ENCODE results near the gene KIF6. TPM values are rescaled to one million over a fixed set of nuclear protein-coding genes. Genes with fewer than 3 reads are reported as not detected.

KIF6 gene
- total RNA-seq, 4 donors from 2014 or later: 0.40 to 1.3 (median 0.80) TPM

GRCh38 chr6:39593646-39594045 lies 131.6 kb downstream of the KIF6 start:
- 51 to 66% methylated on average over 2 of the region's 2 CpGs for WGBS, 2 donors
- H3K27ac ChIP-seq: peak overlapping the region in 2 of 3 donors; percentile 30 to 55
- no peaks in the 10 kb centered on the region for H3K27me3 ChIP-seq
- intact Hi-C loops (cut with DNase I): no loop called here
- DNase-seq: no peak
- H3K9me3 ChIP-seq: no peaks in the 10 kb centered on the region
- TF ChIP-seq CTCF (IDR thresholded peaks at IDR 0.05) (no peak), POLR2A (IDR thresholded peaks at IDR 0.05) (no peak)
- H3K36me3 ChIP-seq: no peaks in the 10 kb centered on the region
- no peak overlapping the region for H3K4me3 ChIP-seq (replicated peaks in 1 of 3)
- H3K4me1 ChIP-seq: peaks cover 5 to 9% of the 10 kb centered on the region in 2 donors

- Histone ChIP-seq H3K9me3 (no peaks in the 10 kb centered on the region), H3K36me3 (no peaks in the 10 kb centered on the region), H3K27ac (no peak overlapping the region), H3K4me3 (replicated peaks in 1 of 3) (no peak overlapping the region), H3K27me3 (no peaks in the 10 kb centered on the region), H3K4me1 (peaks cover 5 to 9% of the 10 kb centered on the region in 2 donors)
- no peak for TF ChIP-seq POLR2A (IDR thresholded peaks at IDR 0.05)
- TF ChIP-seq CTCF (IDR thresholded peaks at IDR 0.05): no peak
- DNase-seq: no peak
- intact Hi-C loops (cut with DNase I): no loop called here
- WGBS, 2 donors: 90 to 91% methylated on average over 5 of the region's 5 CpGs
Measured at GRCh38 chr6:39590871-39591393, 134.3 kb downstream of the KIF6 start.

GRCh38 chr6:39587080-39587479 lies 138.1 kb downstream of the KIF6 start:
- no peak for DNase-seq
- intact Hi-C loops (cut with DNase I): no loop called here
- WGBS, 2 donors: 90 to 91% methylated on average over 4 of the region's 4 CpGs

GRCh38 chr6:39585641-39586040 lies 139.6 kb downstream of the KIF6 start:
- 94 to 96% methylated on average over 2 of the region's 2 CpGs for WGBS, 2 donors

More at GRCh38 chr6:39587080-39587479, 138.1 kb downstream of the KIF6 start:
- H3K27me3 ChIP-seq: no peaks in the 10 kb centered on the region
- H3K27ac ChIP-seq: no peak overlapping the region
- H3K4me1 ChIP-seq: no peaks in the 10 kb centered on the region
- TF ChIP-seq CTCF (IDR thresholded peaks at IDR 0.05) (no peak), POLR2A (IDR thresholded peaks at IDR 0.05) (no peak)
- H3K36me3 ChIP-seq: no peaks in the 10 kb centered on the region
- H3K4me3 ChIP-seq (replicated peaks in 1 of 3): no peak overlapping the region
- H3K9me3 ChIP-seq: no peaks in the 10 kb centered on the region

More at GRCh38 chr6:39585641-39586040, 139.6 kb downstream of the KIF6 start:
- TF ChIP-seq POLR2A (IDR thresholded peaks at IDR 0.05) (no peak), CTCF (IDR thresholded peaks at IDR 0.05) (no peak)
- DNase-seq: no peak
- intact Hi-C loops (cut with DNase I): no loop called here
- Histone ChIP-seq H3K27me3 (no peaks in the 10 kb centered on the region), H3K4me3 (replicated peaks in 1 of 3) (no peak overlapping the region), H3K36me3 (no peaks in the 10 kb centered on the region), H3K4me1 (no peaks in the 10 kb centered on the region), H3K27ac (no peak overlapping the region), H3K9me3 (no peaks in the 10 kb centered on the region)
